Measurements from ENCODE around the gene MCC.
"Not testable (repeated sequence)": the region's sequence is repeated elsewhere in the genome, so short reads cannot be mapped to it uniquely, and the experiment has no call there.

The MCC gene

DNA sequence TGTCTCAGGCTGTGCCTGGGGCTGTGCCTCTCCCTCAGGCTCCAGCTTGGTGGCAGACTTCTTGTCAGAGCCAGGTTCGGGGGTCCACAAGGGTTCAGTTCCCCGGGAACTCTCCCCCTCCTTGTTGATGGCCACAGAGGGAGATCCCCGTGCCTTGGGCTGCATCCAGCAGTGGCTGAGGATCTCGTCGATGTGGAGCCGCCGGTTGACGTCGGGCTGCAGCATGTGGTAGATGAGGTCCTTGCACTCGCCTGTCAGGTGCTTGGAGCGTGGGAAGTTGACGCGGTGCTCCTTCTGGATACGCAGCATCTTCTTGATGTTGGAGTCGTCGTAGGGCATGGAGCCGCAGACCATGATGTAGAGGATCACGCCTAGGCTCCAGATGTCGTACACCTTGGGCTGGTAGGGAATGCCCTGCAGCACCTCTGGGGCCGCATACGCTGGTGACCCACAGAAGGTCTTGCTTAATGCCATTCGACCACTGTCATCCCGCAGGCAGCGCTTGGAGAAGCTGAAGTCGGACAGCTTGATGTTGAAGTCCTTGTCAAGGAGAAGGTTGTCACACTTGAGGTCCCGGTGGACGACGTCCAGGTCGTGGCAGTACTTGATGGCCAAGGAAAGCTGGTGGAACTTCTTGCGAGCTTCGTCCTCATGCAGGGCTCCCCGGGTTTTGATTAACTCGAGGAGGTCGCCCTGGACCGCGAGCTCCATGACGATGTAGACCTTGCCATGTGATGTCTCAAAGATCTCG, 54.2 kb downstream of the MCC start:
- TF ChIP-seq, protein P1, sequence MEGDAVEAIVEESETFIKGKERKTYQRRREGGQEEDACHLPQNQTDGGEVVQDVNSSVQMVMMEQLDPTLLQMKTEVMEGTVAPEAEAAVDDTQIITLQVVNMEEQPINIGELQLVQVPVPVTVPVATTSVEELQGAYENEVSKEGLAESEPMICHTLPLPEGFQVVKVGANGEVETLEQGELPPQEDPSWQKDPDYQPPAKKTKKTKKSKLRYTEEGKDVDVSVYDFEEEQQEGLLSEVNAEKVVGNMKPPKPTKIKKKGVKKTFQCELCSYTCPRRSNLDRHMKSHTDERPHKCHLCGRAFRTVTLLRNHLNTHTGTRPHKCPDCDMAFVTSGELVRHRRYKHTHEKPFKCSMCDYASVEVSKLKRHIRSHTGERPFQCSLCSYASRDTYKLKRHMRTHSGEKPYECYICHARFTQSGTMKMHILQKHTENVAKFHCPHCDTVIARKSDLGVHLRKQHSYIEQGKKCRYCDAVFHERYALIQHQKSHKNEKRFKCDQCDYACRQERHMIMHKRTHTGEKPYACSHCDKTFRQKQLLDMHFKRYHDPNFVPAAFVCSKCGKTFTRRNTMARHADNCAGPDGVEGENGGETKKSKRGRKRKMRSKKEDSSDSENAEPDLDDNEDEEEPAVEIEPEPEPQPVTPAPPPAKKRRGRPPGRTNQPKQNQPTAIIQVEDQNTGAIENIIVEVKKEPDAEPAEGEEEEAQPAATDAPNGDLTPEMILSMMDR (IDR thresholded peaks at IDR 0.05; ENCODE audit: borderline replicate concordance, insufficient read depth, low read depth, low read length): no peak
- no peak overlapping the region for H3K4me3 ChIP-seq (ENCODE audit: low read depth, low read length)

DNA sequence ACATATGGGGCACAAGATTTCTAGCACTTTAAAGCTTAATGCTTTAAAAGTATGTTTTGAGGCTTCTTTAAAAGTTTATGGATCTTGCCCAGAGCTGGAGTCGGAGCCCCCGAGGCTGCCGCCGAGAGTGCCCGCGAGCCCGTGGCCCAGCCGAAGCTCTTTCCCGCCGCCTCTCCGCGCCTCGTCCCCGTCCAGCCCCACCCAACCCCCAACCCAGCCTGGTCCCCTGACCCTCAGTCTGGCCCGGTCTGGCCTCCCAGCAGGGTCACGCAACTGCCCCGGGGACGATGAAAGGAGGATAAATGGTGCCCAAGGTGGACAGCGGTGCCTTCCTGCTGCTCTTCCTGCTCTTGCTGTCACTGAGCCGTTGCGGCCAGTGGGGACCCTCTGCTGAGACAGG, 55.2 kb downstream of the MCC start:
- H3K4me3 ChIP-seq (ENCODE audit: low read depth, low read length): no peak overlapping the region
- TF ChIP-seq, protein P1 (IDR thresholded peaks at IDR 0.05; ENCODE audit: borderline replicate concordance, insufficient read depth, low read depth, low read length): no peak

DNA sequence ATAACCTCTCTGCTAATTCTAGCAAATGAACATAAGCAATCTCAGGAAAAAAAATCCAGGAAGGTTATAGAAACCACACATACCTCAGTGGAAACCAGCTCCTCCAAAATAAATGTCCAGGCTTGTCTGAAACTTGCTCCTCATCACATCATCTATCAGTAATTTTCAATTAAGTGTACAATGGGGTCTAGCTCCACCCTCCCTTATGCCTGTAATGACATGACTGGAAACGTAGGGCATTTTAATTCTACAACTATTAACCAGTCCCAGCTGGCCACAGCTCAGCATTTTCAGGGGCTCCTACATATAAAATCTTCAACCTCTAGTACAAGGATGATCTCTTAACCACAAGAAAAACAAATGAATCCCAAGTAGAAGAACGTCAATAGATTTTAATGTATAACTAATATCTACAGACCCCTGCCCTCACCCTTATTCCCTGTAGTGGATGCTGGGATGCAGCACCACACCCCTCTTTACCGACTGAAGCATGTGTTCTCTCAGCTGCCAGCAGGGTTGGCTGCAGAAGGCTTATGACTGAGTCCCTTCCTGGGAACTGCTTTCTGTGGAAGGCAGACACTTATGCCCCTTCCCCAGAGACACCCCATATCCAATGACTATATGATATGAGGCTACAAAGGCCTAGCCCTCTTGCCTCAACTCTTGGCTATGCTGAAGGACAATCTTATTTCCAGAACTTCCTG, 60.2 kb downstream of the MCC start:
- TF ChIP-seq, protein P1 (IDR thresholded peaks at IDR 0.05; ENCODE audit: borderline replicate concordance, insufficient read depth, low read depth, low read length): no peak
- no peak overlapping the region for H3K4me3 ChIP-seq (ENCODE audit: low read depth, low read length)

DNA sequence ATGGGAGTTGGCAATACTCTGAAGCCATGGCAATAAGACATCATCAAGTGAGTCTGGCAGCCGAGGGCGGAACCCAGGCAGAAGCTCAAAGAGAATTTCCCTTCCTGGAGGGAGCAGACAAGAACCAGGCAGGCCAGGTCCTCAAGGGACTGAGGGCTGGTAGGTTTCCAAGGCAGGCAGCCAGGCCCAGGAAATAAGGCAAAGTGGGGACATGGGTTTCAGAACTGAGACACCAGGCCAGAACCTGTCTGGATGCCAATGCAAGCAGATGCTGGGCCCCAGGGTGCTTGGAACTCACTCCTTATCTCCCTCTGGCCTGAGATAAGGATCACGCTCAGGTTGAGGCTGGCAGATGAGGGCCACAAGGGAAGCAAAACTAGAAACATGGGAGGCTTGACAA, 62.3 kb downstream of the MCC start:
- TF ChIP-seq, protein P1 (IDR thresholded peaks at IDR 0.05; ENCODE audit: borderline replicate concordance, insufficient read depth, low read depth, low read length): no peak

DNA sequence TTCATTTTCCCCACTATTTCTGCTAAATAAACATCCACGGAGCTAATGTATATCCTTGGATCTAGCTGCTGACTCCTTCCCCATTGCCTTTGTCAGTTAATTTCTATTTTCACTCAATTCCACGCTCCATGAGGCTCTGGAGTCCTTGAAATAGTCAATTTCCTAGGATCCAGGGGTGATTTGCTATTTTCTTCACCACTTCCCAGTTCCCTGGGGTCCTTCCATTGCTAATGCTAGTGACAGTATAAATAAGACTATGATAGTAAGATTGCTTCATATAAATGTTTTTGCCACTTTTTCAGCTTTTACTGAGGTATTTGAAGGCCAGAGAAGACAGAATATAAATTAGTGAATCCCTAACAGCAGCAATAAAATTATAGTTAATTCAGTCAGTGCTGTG, 66.6 kb downstream of the MCC start:
- TF ChIP-seq, protein P1 (IDR thresholded peaks at IDR 0.05; ENCODE audit: borderline replicate concordance, insufficient read depth, low read depth, low read length): no peak
- H3K4me3 ChIP-seq (ENCODE audit: low read depth, low read length): no peak overlapping the region

More for the DNA sequence above, 62.3 kb downstream of the MCC start:
- H3K4me3 ChIP-seq (ENCODE audit: low read depth, low read length): no peak overlapping the region

DNA sequence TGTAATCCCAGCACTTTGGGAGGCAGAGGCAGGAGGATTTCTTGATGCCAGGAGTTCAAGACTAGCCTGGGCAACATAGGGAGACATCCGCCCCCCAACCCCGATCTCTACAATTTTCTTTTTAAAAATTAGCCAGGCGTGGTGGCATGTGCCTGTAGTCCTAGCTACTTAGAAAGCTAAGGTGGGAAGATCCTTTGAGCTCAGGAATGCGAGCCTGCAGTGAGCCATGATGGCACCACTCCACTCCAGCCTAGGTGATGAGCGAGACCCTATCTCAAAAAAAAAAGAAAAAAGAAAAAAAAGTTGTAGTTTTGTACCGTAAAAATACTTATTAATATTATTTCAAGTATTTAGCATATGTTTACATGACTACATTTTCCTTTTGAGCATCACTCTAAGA, 82.7 kb downstream of the MCC start:
- H3K4me3 ChIP-seq (ENCODE audit: low read depth, low read length): no peak overlapping the region
- TF ChIP-seq, protein P1 (IDR thresholded peaks at IDR 0.05; ENCODE audit: borderline replicate concordance, insufficient read depth, low read depth, low read length): no peak

DNA sequence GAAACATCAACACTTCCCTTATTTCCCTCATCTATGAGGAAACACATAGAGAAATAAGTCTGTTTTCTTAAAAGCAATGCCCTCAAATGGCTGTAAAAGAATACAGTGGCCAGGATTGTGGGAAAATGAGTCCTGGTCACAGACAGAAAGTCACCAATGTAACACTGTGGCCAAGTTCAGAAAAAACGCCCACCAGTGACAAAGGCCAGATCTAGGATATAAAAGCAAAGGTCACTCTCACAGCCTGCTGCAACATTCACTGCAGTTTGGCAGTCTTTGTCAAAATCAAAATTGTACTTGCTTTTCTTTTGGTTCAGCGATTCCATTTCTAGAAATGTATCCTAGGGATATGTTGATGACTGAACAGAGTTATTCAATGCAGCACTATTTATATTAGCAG, 84.0 kb downstream of the MCC start:
- TF ChIP-seq, protein P1 (IDR thresholded peaks at IDR 0.05; ENCODE audit: borderline replicate concordance, insufficient read depth, low read depth, low read length): no peak
- H3K4me3 ChIP-seq (ENCODE audit: low read depth, low read length): no peak overlapping the region

DNA sequence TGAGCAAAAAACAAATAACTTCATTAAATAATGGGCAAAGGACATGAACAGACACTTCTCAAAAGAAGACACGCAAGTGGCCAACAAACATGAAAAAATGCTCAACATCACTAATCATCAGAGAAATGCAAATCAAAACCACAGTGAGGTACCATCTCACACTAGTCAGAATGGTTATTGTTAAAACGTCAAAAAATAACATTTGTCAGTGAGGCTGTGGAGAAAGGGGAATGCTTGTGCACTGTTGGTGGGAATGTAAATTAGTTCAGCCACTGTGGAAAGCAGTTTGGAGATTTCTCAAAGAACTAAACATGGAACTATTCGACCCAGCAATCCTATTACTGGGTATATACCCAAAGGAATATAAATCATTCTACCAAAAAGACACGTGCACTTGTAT, 90.3 kb downstream of the MCC start:
- H3K4me3 ChIP-seq (ENCODE audit: low read depth, low read length): not testable (repeated sequence)
